ENCODE results near the gene CLNK.
A peak's percentile ranks its signal among the peaks of the same experiment; 100 is the strongest.

CLNK gene

GRCh38 chr4:10587697-10588096 lies 96.9 kb downstream of the CLNK start:
- H3K4me1 ChIP-seq (ENCODE audit: control insufficient read depth in 1 of 2, insufficient read depth in 2 of 2, low read length in 2 of 2) = peaks cover 0 to 4% of the 10 kb centered on the region in 2 donors
- no peaks in the 10 kb centered on the region for H3K27me3 ChIP-seq (ENCODE audit: low read depth, low read length)
- H3K4me3 ChIP-seq (ENCODE audit: low read depth in 1 of 2, low read length in 2 of 2) = no peak overlapping the region
- no peaks in the 10 kb centered on the region for H3K36me3 ChIP-seq (ENCODE audit: control insufficient read depth in 1 of 2, insufficient read depth in 2 of 2, low read length in 2 of 2)
- no peaks in the 10 kb centered on the region for H3K9me3 ChIP-seq (ENCODE audit: control insufficient read depth in 1 of 2, low read length in 2 of 2)
- H3K27ac ChIP-seq (ENCODE audit: low read length) = no peak overlapping the region

GRCh38 chr4:10587296-10587695 lies 97.3 kb downstream of the CLNK start:
- Histone ChIP-seq H3K27me3 (ENCODE audit: low read depth, low read length) (no peaks in the 10 kb centered on the region), H3K4me3 (ENCODE audit: low read depth in 1 of 2, low read length in 2 of 2) (no peak overlapping the region), H3K4me1 (ENCODE audit: control insufficient read depth in 1 of 2, insufficient read depth in 2 of 2, low read length in 2 of 2) (peaks cover 0 to 4% of the 10 kb centered on the region in 2 donors), H3K27ac (ENCODE audit: low read length) (no peak overlapping the region), H3K36me3 (ENCODE audit: control insufficient read depth in 1 of 2, insufficient read depth in 2 of 2, low read length in 2 of 2) (no peaks in the 10 kb centered on the region), H3K9me3 (ENCODE audit: control insufficient read depth in 1 of 2, low read length in 2 of 2) (no peaks in the 10 kb centered on the region)

- Histone ChIP-seq H3K36me3 (ENCODE audit: control insufficient read depth in 1 of 2, insufficient read depth in 2 of 2, low read length in 2 of 2) (no peaks in the 10 kb centered on the region), H3K4me1 (ENCODE audit: control insufficient read depth in 1 of 2, insufficient read depth in 2 of 2, low read length in 2 of 2) (peaks cover 0 to 4% of the 10 kb centered on the region in 2 donors), H3K27ac (ENCODE audit: low read length) (no peak overlapping the region), H3K4me3 (ENCODE audit: low read depth in 1 of 2, low read length in 2 of 2) (peak overlapping the region; percentile 3 to 49), H3K27me3 (ENCODE audit: low read depth, low read length) (no peaks in the 10 kb centered on the region), H3K9me3 (ENCODE audit: control insufficient read depth in 1 of 2, low read length in 2 of 2) (no peaks in the 10 kb centered on the region)
Measured at GRCh38 chr4:10584042-10584441, 100.5 kb downstream of the CLNK start.

DNA sequence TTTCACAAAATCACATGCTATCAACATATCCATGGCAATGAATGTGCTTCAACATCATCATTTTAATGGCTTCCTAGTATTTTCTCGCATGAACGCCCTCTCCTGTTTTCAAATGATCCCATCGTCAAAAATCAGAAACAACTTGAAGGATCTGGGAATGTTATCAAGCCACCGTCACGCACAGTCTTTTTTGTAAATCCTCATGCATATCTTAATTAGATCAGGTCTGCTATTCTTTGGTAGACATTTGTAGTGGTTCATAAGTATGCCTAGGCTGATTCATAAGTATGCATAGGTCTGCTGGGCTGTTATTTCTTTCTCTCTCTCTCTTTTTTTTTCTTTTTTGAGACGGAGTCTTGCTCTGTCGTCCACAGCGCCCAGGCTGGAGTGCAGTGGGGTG lies 101.6 kb downstream of the CLNK start:
- no peaks in the 10 kb centered on the region for H3K27me3 ChIP-seq (ENCODE audit: low read depth, low read length)
- H3K36me3 ChIP-seq (ENCODE audit: control insufficient read depth in 1 of 2, insufficient read depth in 2 of 2, low read length in 2 of 2) = no peaks in the 10 kb centered on the region
- no peak overlapping the region for H3K27ac ChIP-seq (ENCODE audit: low read length)
- no peak overlapping the region for H3K4me3 ChIP-seq (ENCODE audit: low read depth in 1 of 2, low read length in 2 of 2)
- peaks cover 0 to 4% of the 10 kb centered on the region in 2 donors for H3K4me1 ChIP-seq (ENCODE audit: control insufficient read depth in 1 of 2, insufficient read depth in 2 of 2, low read length in 2 of 2)
- H3K9me3 ChIP-seq (ENCODE audit: control insufficient read depth in 1 of 2, low read length in 2 of 2) = no peaks in the 10 kb centered on the region

- no peaks in the 10 kb centered on the region for H3K27me3 ChIP-seq (ENCODE audit: low read depth, low read length)
- H3K36me3 ChIP-seq (ENCODE audit: control insufficient read depth in 1 of 2, insufficient read depth in 2 of 2, low read length in 2 of 2) = no peaks in the 10 kb centered on the region
- H3K9me3 ChIP-seq (ENCODE audit: control insufficient read depth in 1 of 2, low read length in 2 of 2) = no peaks in the 10 kb centered on the region
- H3K4me1 ChIP-seq (ENCODE audit: control insufficient read depth in 1 of 2, insufficient read depth in 2 of 2, low read length in 2 of 2) = peaks cover 0 to 4% of the 10 kb centered on the region in 2 donors
- H3K27ac ChIP-seq (ENCODE audit: low read length) = no peak overlapping the region
- no peak overlapping the region for H3K4me3 ChIP-seq (ENCODE audit: low read depth in 1 of 2, low read length in 2 of 2)
Measured at GRCh38 chr4:10582059-10582686, 102.4 kb downstream of the CLNK start.

DNA sequence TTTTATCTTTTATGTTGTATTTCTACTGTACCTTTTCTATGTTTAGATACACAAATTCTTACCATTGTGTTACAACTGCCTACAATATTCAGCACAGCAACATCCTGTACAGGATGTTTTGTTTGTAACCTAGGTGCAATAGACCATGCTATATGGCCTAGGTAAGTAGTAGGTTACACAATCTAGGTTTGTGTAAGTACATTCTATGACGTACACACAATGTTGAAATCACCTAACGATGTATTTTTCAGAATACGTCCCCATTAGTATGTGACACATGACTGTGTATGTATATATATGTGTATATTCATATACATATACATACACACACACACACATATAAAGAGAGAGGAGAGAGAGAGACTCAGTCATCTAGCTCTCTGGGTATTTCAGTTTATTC lies 103.5 kb downstream of the CLNK start:
- Histone ChIP-seq H3K36me3 (ENCODE audit: control insufficient read depth in 1 of 2, insufficient read depth in 2 of 2, low read length in 2 of 2) (no peaks in the 10 kb centered on the region), H3K4me3 (ENCODE audit: low read depth in 1 of 2, low read length in 2 of 2) (no peak overlapping the region), H3K27me3 (ENCODE audit: low read depth, low read length) (no peaks in the 10 kb centered on the region)

DNA sequence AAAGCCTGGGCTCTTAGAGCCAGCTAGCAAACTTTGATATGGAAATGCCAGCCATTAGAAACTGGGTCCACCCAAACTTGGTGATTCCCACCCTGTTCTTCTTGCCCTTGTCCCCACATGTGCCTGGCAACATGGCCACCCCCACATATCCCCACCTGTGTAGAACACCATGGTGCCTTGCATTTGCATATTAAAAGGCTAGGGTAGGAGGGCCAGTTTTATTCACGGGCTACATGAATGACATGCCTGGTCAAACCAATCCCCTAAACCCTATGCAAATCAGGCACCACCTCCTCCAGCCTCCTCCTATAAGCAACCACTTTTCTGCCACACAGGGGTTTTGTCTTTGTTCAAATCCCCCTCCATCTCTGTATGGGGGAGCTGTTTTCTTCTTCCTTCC lies 104.9 kb downstream of the CLNK start:
- Histone ChIP-seq H3K36me3 (ENCODE audit: control insufficient read depth in 1 of 2, insufficient read depth in 2 of 2, low read length in 2 of 2) (no peaks in the 10 kb centered on the region), H3K27ac (ENCODE audit: low read length) (no peak overlapping the region), H3K4me1 (ENCODE audit: control insufficient read depth in 1 of 2, insufficient read depth in 2 of 2, low read length in 2 of 2) (peaks cover 0 to 4% of the 10 kb centered on the region in 2 donors), H3K27me3 (ENCODE audit: low read depth, low read length) (no peaks in the 10 kb centered on the region), H3K4me3 (ENCODE audit: low read depth in 1 of 2, low read length in 2 of 2) (no peak overlapping the region), H3K9me3 (ENCODE audit: control insufficient read depth in 1 of 2, low read length in 2 of 2) (no peaks in the 10 kb centered on the region)

More for the DNA sequence above, 103.5 kb downstream of the CLNK start:
- no peaks in the 10 kb centered on the region for H3K9me3 ChIP-seq (ENCODE audit: control insufficient read depth in 1 of 2, low read length in 2 of 2)
- H3K4me1 ChIP-seq (ENCODE audit: control insufficient read depth in 1 of 2, insufficient read depth in 2 of 2, low read length in 2 of 2) = peaks cover 0 to 4% of the 10 kb centered on the region in 2 donors
- H3K27ac ChIP-seq (ENCODE audit: low read length) = no peak overlapping the region

- Histone ChIP-seq H3K4me3 (ENCODE audit: low read depth in 1 of 2, low read length in 2 of 2) (no peak overlapping the region), H3K9me3 (ENCODE audit: control insufficient read depth in 1 of 2, low read length in 2 of 2) (no peaks in the 10 kb centered on the region), H3K36me3 (ENCODE audit: control insufficient read depth in 1 of 2, insufficient read depth in 2 of 2, low read length in 2 of 2) (no peaks in the 10 kb centered on the region), H3K4me1 (ENCODE audit: control insufficient read depth in 1 of 2, insufficient read depth in 2 of 2, low read length in 2 of 2) (no peaks in the 10 kb centered on the region), H3K27ac (ENCODE audit: low read length) (no peak overlapping the region), H3K27me3 (ENCODE audit: low read depth, low read length) (no peaks in the 10 kb centered on the region)
Measured at GRCh38 chr4:10577508-10578426, 106.8 kb downstream of the CLNK start.

GRCh38 chr4:10577018-10577417 lies 107.5 kb downstream of the CLNK start:
- no peak overlapping the region for H3K4me3 ChIP-seq (ENCODE audit: low read depth in 1 of 2, low read length in 2 of 2)
- no peaks in the 10 kb centered on the region for H3K27me3 ChIP-seq (ENCODE audit: low read depth, low read length)
- no peak overlapping the region for H3K27ac ChIP-seq (ENCODE audit: low read length)
- H3K36me3 ChIP-seq (ENCODE audit: control insufficient read depth in 1 of 2, insufficient read depth in 2 of 2, low read length in 2 of 2) = no peaks in the 10 kb centered on the region
- H3K4me1 ChIP-seq (ENCODE audit: control insufficient read depth in 1 of 2, insufficient read depth in 2 of 2, low read length in 2 of 2) = no peaks in the 10 kb centered on the region
- no peaks in the 10 kb centered on the region for H3K9me3 ChIP-seq (ENCODE audit: control insufficient read depth in 1 of 2, low read length in 2 of 2)

DNA sequence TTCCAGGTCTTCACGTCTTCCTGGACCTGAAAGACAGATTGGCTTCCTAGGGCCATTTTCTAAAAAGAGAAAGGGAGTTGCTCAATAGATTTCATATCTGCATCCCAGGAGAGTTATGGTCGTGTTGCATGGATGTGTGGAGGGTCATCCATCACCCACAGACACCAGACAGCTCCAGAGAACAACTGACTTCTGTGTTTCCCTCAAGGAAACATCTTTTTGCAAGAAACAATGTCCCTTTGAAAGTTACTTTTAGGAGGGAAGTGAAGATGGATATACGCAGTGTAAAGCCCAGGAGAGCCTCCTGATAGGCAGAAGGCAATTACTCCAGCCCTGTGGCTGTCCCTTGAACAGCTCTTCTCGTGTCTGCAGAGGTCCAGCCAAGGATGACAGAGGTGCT lies 108.3 kb downstream of the CLNK start:
- Histone ChIP-seq H3K27ac (ENCODE audit: low read length) (no peak overlapping the region), H3K36me3 (ENCODE audit: control insufficient read depth in 1 of 2, insufficient read depth in 2 of 2, low read length in 2 of 2) (no peaks in the 10 kb centered on the region), H3K27me3 (ENCODE audit: low read depth, low read length) (no peaks in the 10 kb centered on the region), H3K4me1 (ENCODE audit: control insufficient read depth in 1 of 2, insufficient read depth in 2 of 2, low read length in 2 of 2) (no peaks in the 10 kb centered on the region), H3K9me3 (ENCODE audit: control insufficient read depth in 1 of 2, low read length in 2 of 2) (no peaks in the 10 kb centered on the region), H3K4me3 (ENCODE audit: low read depth in 1 of 2, low read length in 2 of 2) (no peak overlapping the region)

DNA sequence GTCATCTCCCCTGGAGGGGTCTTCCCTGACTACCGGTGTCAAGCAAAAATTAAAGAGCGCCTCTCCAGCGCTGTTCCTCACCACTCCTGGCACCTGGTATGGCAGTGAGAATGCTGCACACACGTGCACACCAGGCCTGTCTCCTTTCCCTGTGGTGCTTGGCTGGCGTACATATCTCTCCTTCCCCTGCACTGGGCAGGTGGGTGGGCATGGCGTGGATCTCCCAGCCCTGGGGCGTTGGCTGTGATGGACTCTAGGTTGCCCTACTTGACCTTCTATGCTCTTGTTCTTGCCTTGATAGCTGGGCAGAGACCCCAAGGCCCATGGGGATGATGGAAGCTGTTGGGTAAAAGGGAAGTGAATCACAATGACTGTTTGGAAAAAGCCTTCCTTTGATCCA lies 109.2 kb downstream of the CLNK start:
- Histone ChIP-seq H3K36me3 (ENCODE audit: control insufficient read depth in 1 of 2, insufficient read depth in 2 of 2, low read length in 2 of 2) (no peaks in the 10 kb centered on the region), H3K4me1 (ENCODE audit: control insufficient read depth in 1 of 2, insufficient read depth in 2 of 2, low read length in 2 of 2) (no peaks in the 10 kb centered on the region), H3K27me3 (ENCODE audit: low read depth, low read length) (no peaks in the 10 kb centered on the region), H3K27ac (ENCODE audit: low read length) (no peak overlapping the region), H3K4me3 (ENCODE audit: low read depth in 1 of 2, low read length in 2 of 2) (no peak overlapping the region), H3K9me3 (ENCODE audit: control insufficient read depth in 1 of 2, low read length in 2 of 2) (no peaks in the 10 kb centered on the region)

All from muscle layer of duodenum (tissue), 2 donors.